Osteoblast (primary cell): Measurements from ENCODE around the gene NFKBIL1. TPM values are rescaled to one million over a fixed set of nuclear protein-coding genes. Genes with fewer than 3 reads are reported as not detected.

Source experiments
- DNase-seq: peaks from one replicate; pipeline ENCODE4 v3.0.0; 2011; ENCODE audit warnings: low spot score, mixed read lengths; ENCODE audit not compliant: insufficient read length; ENCODE audit errors: missing footprints
- H2AFZ ChIP-seq: 2 replicates; pipeline ENCODE4 v1.6.0; 2011; ENCODE audit warnings: mild to moderate bottlenecking, low read length
- H3K27ac ChIP-seq: 2 replicates; pipeline ENCODE4 v1.5.1; 2011; ENCODE audit warnings: mild to moderate bottlenecking, low read depth, low read length, moderate library complexity
- H3K27me3 ChIP-seq: 2 replicates; pipeline ENCODE4 v1.6.0; 2012; ENCODE audit warnings: mild to moderate bottlenecking, control low read depth, inconsistent platforms, low read length, moderate library complexity; ENCODE audit not compliant: insufficient read depth
- H3K36me3 ChIP-seq: 2 replicates; pipeline ENCODE4 v1.5.1; 2011; ENCODE audit warnings: mild to moderate bottlenecking, low read length, control low read depth, moderate library complexity; ENCODE audit not compliant: insufficient read depth
- H3K4me1 ChIP-seq: 2 replicates; pipeline ENCODE4 v1.5.1; 2011; ENCODE audit warnings: mild to moderate bottlenecking, low read length, control low read depth, moderate library complexity; ENCODE audit not compliant: insufficient read depth
- H3K4me2 ChIP-seq: 2 replicates; pipeline ENCODE4 v1.6.0; 2011; ENCODE audit warnings: mild to moderate bottlenecking, low read length; ENCODE audit not compliant: insufficient read depth
- H3K4me3 ChIP-seq: fragments of 200-600 bp; sonication (generic); 3 replicates; pipeline ENCODE4 v1.5.1; 2012; ENCODE audit warnings: mild to moderate bottlenecking, low read length, inconsistent platforms; ENCODE audit not compliant: insufficient read depth
- H3K79me2 ChIP-seq: 2 replicates; pipeline ENCODE4 v1.6.0; 2012; ENCODE audit warnings: mild to moderate bottlenecking, low read length, control low read depth, inconsistent platforms; ENCODE audit not compliant: insufficient read depth
- H3K9me3 ChIP-seq: 2 replicates; pipeline ENCODE4 v1.5.1; 2011; ENCODE audit warnings: low read depth, low read length, control low read depth
- H4K20me1 ChIP-seq: 2 replicates; pipeline ENCODE4 v1.6.0; 2012; ENCODE audit warnings: mild to moderate bottlenecking, low read length, control low read depth; ENCODE audit not compliant: insufficient read depth
- CTCF ChIP-seq: IDR thresholded peaks from 2 replicates; pipeline ENCODE4 v1.5.1; 2011; ENCODE audit warnings: mild to moderate bottlenecking, low read depth, low read length, moderate library complexity; ENCODE audit errors: extremely low read depth
- small RNA-seq: library from RNA; depleted of rRNA; stranded (forward); fragments of <200 nt; gene quantifications from one replicate; pipeline ENCODE3, GENCODE V24; 2012
- total RNA-seq: library from RNA; depleted of rRNA; stranded (reverse); fragments of >200 nt; gene quantifications from 2 replicates; pipeline ENCODE4 v1.2.3, GENCODE V29; 2012

The NFKBIL1 gene
- total RNA-seq, 1 donor = 56.8 TPM

- no peak overlapping the region for H3K4me2 ChIP-seq
- no peak for DNase-seq
- H3K4me1 ChIP-seq = peaks cover 5% of the 10 kb centered on the region
- no peak overlapping the region for H3K4me3 ChIP-seq
- no peaks in the 10 kb centered on the region for H4K20me1 ChIP-seq
- no peaks in the 10 kb centered on the region for H3K79me2 ChIP-seq
- H3K9me3 ChIP-seq = no peaks in the 10 kb centered on the region
- H3K36me3 ChIP-seq = no peaks in the 10 kb centered on the region
- no peak overlapping the region for H2AFZ ChIP-seq
- no peak overlapping the region for H3K27ac ChIP-seq
- H3K27me3 ChIP-seq = no peaks in the 10 kb centered on the region
- TF ChIP-seq CTCF = no peak
Observed at GRCh38 chr6:31592396-31592771, 45.0 kb downstream of the NFKBIL1 start.

- Histone ChIP-seq H3K27ac (no peak overlapping the region), H4K20me1 (no peaks in the 10 kb centered on the region), H3K79me2 (no peaks in the 10 kb centered on the region), H3K4me1 (no peaks in the 10 kb centered on the region), H3K4me3 (no peak overlapping the region), H3K4me2 (no peak overlapping the region), H3K9me3 (no peaks in the 10 kb centered on the region), H3K36me3 (no peaks in the 10 kb centered on the region), H2AFZ (no peak overlapping the region), H3K27me3 (no peaks in the 10 kb centered on the region)
- TF ChIP-seq CTCF = peak; percentile 46
- DNase-seq = peak; percentile 53
Observed at GRCh38 chr6:31597006-31597405, 49.6 kb downstream of the NFKBIL1 start.

GRCh38 chr6:31607317-31607716, 59.9 kb downstream of the NFKBIL1 start:
- H3K4me1 ChIP-seq = no peaks in the 10 kb centered on the region
- H2AFZ ChIP-seq = no peak overlapping the region
- H3K27ac ChIP-seq = no peak overlapping the region
- H3K4me3 ChIP-seq = no peak overlapping the region
- H3K4me2 ChIP-seq = no peak overlapping the region
- TF ChIP-seq CTCF = no peak
- H3K36me3 ChIP-seq = no peaks in the 10 kb centered on the region
- no peaks in the 10 kb centered on the region for H3K9me3 ChIP-seq
- no peaks in the 10 kb centered on the region for H3K27me3 ChIP-seq
- no peaks in the 10 kb centered on the region for H3K79me2 ChIP-seq
- DNase-seq = no peak
- no peaks in the 10 kb centered on the region for H4K20me1 ChIP-seq

Small RNAs within 50 kb of the gene (small RNA-seq; reads per million reads assigned to genes)
- gene AL663061.1 (not detected), gene SNORD117 (410 reads per million, percentile 98 among the genes with 10 or more reads in this experiment), gene SNORD84 (not detected)

Other genes starting within 250 kb of the NFKBIL1 start
- 455 and 510 TPM in 2 replicates for gene HLA-B, start 190.4 kb upstream of the NFKBIL1 start, total RNA-seq
- gene MICA, start 144.0 kb upstream of the NFKBIL1 start, total RNA-seq = 31.1 and 40.1 TPM in 2 replicates
- 12.7 and 14.1 TPM in 2 replicates for gene MICB, start 49.5 kb upstream of the NFKBIL1 start, total RNA-seq
- gene MCCD1, start 18.6 kb upstream of the NFKBIL1 start, total RNA-seq = not detected in 2 replicates
- 240 and 262 TPM in 2 replicates for gene DDX39B, start 5.6 kb upstream of the NFKBIL1 start, total RNA-seq
- 2.2 and 2.9 TPM in 2 replicates for gene ATP6V1G2, start 1.0 kb upstream of the NFKBIL1 start, total RNA-seq
- gene LTA, start 24.7 kb downstream of the NFKBIL1 start, total RNA-seq = not detected in 2 replicates
- not detected in 2 replicates for gene TNF, start 28.0 kb downstream of the NFKBIL1 start, total RNA-seq
- 0.29 TPM in 1 of 2 replicates, not detected in the other for gene LTB, start 34.8 kb downstream of the NFKBIL1 start, total RNA-seq
- 0.29 TPM in 1 of 2 replicates, not detected in the other for gene LST1, start 38.7 kb downstream of the NFKBIL1 start, total RNA-seq
- not detected in 2 replicates for gene NCR3, start 45.4 kb downstream of the NFKBIL1 start, total RNA-seq
- 0.36 TPM in 1 of 2 replicates, not detected in the other for gene AIF1, start 67.6 kb downstream of the NFKBIL1 start, total RNA-seq
- gene PRRC2A, start 73.1 kb downstream of the NFKBIL1 start, total RNA-seq = 49.2 and 52.2 TPM in 2 replicates
- 175 and 183 TPM in 2 replicates for gene BAG6, start 105.1 kb downstream of the NFKBIL1 start, total RNA-seq
- gene APOM, start 108.3 kb downstream of the NFKBIL1 start, total RNA-seq = 1.1 and 1.2 TPM in 2 replicates
- 21.2 and 21.7 TPM in 2 replicates for gene C6orf47, start 113.2 kb downstream of the NFKBIL1 start, total RNA-seq
- 22.1 and 23.9 TPM in 2 replicates for gene GPANK1, start 117.4 kb downstream of the NFKBIL1 start, total RNA-seq
- gene CSNK2B, start 118.5 kb downstream of the NFKBIL1 start, total RNA-seq = 124 and 150 TPM in 2 replicates
- 4.1 and 5.4 TPM in 2 replicates for gene LY6G5B, start 122.4 kb downstream of the NFKBIL1 start, total RNA-seq
- 0.59 and 0.72 TPM in 2 replicates for gene LY6G5C, start 133.5 kb downstream of the NFKBIL1 start, total RNA-seq
- 41.0 and 43.4 TPM in 2 replicates for gene ABHD16A, start 155.7 kb downstream of the NFKBIL1 start, total RNA-seq
- gene LY6G6F, start 159.3 kb downstream of the NFKBIL1 start, total RNA-seq = not detected in 2 replicates
- not detected in 2 replicates for gene LY6G6D, start 167.7 kb downstream of the NFKBIL1 start, total RNA-seq
- not detected in 2 replicates for gene LY6G6C, start 174.1 kb downstream of the NFKBIL1 start, total RNA-seq
- gene MPIG6B, start 175.8 kb downstream of the NFKBIL1 start, total RNA-seq = not detected in 2 replicates
- gene DDAH2, start 181.7 kb downstream of the NFKBIL1 start, total RNA-seq = 96.6 and 97.5 TPM in 2 replicates
- 502 and 581 TPM in 2 replicates for gene CLIC1, start 188.9 kb downstream of the NFKBIL1 start, total RNA-seq
- 12.4 and 13.0 TPM in 2 replicates for gene MSH5, start 192.4 kb downstream of the NFKBIL1 start, total RNA-seq
- 0.59 and 1.4 TPM in 2 replicates for gene SAPCD1, start 215.0 kb downstream of the NFKBIL1 start, total RNA-seq
- gene VWA7, start 229.7 kb downstream of the NFKBIL1 start, total RNA-seq = 0.29 and 0.36 TPM in 2 replicates
- 40.1 and 42.0 TPM in 2 replicates for gene VARS1, start 248.1 kb downstream of the NFKBIL1 start, total RNA-seq